ENCODE data around the gene MYBPC2.

MYBPC2 gene

DNA sequence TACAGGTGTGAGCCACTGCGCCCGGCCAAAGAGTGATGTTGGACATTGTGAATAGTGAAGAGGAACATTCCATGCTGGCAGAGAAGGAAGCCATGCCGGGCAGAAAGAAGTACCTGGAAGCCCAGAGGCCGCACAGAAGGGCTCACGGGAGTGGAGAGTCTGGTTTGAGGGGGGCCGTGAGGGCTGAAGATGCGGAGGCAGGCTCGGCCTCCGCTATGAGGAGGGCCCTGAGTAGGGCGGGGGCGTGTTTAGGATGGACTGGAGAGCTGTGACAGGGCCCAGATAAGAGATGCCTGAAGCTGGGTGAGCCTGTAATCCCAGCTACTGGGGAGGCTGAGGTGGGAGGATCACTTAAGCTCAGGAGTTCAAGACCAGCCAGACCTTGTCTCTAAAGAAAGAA lies 76.7 kb downstream of the MYBPC2 start:
- TF ChIP-seq, protein P1, sequence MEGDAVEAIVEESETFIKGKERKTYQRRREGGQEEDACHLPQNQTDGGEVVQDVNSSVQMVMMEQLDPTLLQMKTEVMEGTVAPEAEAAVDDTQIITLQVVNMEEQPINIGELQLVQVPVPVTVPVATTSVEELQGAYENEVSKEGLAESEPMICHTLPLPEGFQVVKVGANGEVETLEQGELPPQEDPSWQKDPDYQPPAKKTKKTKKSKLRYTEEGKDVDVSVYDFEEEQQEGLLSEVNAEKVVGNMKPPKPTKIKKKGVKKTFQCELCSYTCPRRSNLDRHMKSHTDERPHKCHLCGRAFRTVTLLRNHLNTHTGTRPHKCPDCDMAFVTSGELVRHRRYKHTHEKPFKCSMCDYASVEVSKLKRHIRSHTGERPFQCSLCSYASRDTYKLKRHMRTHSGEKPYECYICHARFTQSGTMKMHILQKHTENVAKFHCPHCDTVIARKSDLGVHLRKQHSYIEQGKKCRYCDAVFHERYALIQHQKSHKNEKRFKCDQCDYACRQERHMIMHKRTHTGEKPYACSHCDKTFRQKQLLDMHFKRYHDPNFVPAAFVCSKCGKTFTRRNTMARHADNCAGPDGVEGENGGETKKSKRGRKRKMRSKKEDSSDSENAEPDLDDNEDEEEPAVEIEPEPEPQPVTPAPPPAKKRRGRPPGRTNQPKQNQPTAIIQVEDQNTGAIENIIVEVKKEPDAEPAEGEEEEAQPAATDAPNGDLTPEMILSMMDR (IDR thresholded peaks at IDR 0.05; ENCODE audit: low read depth, low read length): no peak
- no peak overlapping the region for H3K4me3 ChIP-seq (replicated peaks in 1 of 2; ENCODE audit: low read depth in 2 of 2, low read length in 2 of 2)
- DNase-seq (ENCODE audit: low read depth in 2 of 2): no peak

DNA sequence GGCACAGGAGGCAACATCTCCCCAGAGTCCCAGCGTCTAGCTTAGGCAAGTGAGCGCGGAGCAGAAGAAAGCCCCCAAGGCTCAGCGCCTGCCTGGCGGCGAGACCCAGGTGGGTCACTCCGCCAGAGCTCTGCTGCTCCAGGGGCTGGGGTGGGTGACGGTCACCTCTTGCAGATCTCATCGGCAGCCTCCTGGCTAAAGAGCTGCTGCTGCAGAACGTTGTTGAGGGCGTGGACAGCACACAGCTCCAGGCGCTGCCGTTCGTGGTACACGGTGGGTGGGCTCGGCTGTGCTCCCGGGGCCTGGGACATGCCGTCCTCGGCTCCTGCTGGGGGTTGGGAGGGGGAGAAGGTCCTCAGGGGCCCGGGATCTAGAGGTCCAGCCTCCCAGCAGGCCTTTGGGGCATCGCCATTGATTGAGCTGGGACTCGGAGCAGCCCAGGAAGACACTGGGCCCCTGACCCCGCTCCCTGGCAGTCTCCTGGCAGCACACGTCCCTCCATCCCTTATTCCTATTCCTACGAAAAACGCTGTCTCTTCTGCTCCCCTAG lies 77.5 kb downstream of the MYBPC2 start:
- peak in 1 of 2 donors; percentile 23 for DNase-seq (ENCODE audit: low read depth in 2 of 2)
- TF ChIP-seq, protein P1 (IDR thresholded peaks at IDR 0.05; ENCODE audit: low read depth, low read length): no peak
- peak overlapping the region; percentile 79 to 84 for H3K4me3 ChIP-seq (replicated peaks in 1 of 2; ENCODE audit: low read depth in 2 of 2, low read length in 2 of 2)

DNA sequence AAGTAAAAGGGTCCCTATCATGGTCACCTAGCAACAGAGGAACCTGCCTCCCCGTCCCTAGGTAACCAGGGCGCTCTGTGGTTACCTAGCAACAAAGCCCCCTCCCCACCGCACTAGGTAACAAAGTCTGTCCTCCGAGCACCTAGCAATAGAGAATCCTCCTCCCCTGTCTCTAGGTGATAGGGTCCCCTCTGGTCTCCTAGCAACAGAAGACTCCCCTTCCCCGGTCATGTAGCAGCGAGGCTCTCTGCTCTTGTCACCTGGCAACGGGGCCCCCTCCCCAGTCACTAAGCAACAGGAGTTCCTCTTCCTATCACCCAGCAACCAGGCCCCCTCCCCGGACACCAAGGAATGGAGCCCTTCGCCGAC lies 78.0 kb downstream of the MYBPC2 start:
- TF ChIP-seq, protein P1 (IDR thresholded peaks at IDR 0.05; ENCODE audit: low read depth, low read length): no peak
- H3K4me3 ChIP-seq (replicated peaks in 1 of 2; ENCODE audit: low read depth in 2 of 2, low read length in 2 of 2): peak overlapping the region; percentile 79 to 84
- DNase-seq (ENCODE audit: low read depth in 2 of 2): peak in 1 of 2 donors; percentile 17

DNA sequence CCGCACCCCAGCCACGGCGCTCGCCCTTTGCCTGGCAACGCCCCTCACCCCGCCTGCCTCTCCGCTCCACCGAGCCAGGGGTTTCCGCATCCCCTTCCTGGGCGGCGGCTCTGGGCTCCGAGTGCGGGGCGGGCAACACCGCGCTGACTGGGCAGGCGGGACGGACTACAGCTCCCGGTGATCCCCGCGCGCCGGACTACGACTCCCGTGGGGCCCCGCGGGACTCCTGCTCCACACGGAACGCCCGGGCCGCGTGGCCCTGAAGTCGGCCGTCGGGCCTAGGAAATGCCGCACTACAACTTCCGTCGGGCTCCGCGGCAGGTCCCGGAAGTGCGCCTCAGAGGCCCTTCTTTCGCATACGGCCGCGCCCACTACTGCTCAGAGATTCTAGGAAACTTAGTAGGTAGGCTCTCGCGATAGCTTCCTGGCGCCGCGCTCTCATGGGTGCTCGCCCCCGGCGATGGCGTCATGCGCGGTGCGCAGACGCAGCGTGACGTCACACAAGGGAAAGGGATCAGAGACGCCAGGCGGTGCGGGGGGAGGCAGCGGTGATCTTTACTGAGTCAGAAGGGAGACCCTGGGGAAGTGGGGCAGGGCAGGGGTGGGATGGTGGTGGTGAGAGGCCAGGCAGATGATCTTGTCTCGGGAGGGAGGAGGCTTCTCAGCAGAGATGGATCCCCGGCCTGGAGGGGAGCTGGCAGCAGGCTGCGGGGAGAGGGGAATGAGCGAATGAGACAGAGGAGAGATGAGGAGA lies 78.6 kb downstream of the MYBPC2 start, which contains the start of gene JOSD2:
TSS of gene JOSD2 (minus strand) at position 123 of the 754 bp plus-strand sequence. CDS start 760 bp downstream, outside the sequence.
- peak; percentile 100 for DNase-seq (ENCODE audit: low read depth in 2 of 2)
- TF ChIP-seq, protein P1 (IDR thresholded peaks at IDR 0.05; ENCODE audit: low read depth, low read length): no peak
- peak within 1 kb of the TSS; percentile 79 to 84 for H3K4me3 ChIP-seq (replicated peaks in 1 of 2; ENCODE audit: low read depth in 2 of 2, low read length in 2 of 2)

DNA sequence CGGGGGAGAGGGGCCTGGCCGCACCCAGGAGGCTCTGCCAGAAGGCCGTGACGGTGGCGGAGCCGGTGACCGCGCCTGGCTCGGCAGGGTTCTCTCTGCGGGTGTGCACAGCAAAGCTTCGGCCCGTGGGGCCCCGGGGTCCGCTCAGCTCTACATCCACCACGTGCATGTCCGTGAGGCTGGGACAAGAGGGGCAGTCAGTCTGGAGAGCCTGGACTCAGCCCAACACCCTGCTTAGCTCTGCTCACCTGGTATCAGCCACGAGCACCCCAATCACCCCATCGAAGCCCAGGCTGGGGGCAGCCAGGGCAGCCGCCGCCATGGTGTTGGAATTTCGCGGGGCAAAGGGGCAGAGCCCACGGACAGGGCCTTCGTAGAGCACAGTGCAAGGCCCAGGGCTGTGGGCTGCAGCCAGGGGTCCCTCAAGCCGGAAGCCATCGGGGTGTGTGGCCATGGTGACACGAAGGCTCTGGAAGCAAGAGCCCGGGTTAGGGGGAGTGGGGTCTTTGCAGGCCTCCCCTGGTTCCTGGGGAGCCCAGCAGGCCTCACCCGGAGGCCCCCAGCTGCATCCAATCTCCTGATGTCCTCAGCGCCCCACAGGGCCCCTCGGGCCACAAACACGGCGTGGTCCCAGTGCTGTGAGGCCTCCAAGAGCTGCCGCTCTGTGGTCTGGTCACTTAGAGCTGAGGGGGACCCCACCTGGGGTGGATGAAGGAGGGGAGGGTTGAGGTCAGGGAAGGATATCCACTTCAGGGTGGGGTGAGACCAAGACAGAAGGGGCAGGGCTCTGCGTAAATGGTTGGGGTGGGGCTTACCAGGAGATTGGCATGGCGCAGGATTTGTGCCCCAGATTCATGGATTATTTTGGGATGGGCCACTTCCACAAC lies 79.7 kb downstream of the MYBPC2 start:
- peak overlapping the region in 1 of 2 donors; percentile 69 for H3K4me3 ChIP-seq (replicated peaks in 1 of 2; ENCODE audit: low read depth in 2 of 2, low read length in 2 of 2)
- no peak for DNase-seq (ENCODE audit: low read depth in 2 of 2)
- TF ChIP-seq, protein P1 (IDR thresholded peaks at IDR 0.05; ENCODE audit: low read depth, low read length): no peak

DNA sequence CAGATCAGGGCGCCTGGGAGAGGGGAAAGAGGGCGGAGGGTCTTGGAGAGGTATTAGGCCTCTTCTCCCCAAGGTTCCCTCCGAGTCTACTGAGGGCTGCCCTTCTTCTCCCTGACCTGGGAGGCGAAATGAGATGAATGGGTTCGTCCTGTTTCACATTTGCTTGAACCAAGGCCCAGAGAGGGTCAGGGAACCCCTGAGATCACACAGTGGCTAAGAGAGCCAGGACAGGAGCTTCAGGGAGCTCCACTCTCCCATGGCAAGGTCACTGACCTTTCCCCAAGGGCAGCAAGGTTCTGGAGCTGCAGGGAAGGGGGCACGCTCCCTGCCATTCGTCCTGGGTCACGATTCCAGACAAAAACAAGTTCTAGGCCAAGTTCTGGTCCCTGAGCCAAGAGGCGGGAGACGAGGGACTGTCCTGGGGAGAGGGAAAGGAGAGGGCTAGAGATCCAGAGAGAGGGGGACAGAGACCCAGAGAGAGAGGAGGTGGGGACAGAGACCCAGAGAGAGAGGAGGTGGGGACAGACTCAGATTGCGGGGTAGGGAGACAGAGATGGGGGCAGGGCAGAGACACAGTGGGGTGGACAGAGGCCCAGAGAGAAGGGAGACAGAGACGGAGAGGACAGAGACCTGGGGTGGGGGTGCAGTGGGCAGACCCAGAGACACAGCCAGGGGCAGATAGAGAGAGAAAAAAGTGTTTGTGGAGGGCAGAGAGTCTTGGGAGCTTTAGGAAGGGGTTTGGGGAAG lies 80.5 kb downstream of the MYBPC2 start:
- DNase-seq (ENCODE audit: low read depth in 2 of 2): no peak
- no peak overlapping the region for H3K4me3 ChIP-seq (replicated peaks in 1 of 2; ENCODE audit: low read depth in 2 of 2, low read length in 2 of 2)
- TF ChIP-seq, protein P1 (IDR thresholded peaks at IDR 0.05; ENCODE audit: low read depth, low read length): no peak
